GM12878 (cell line): Measurements from ENCODE around the gene PLP2. TPM values are rescaled to one million over a fixed set of nuclear protein-coding genes. Genes with fewer than 3 reads are reported as not detected.

ENCODE experiments used
- CHD2 ChIP-seq: IDR thresholded peaks from 2 replicates; pipeline ENCODE4 v1.6.1; 2011; ENCODE audit warnings: low read depth, low read length, improper control_type of control experiment, borderline replicate concordance
- CREB1 ChIP-seq: IDR thresholded peaks from 2 replicates; pipeline ENCODE4 v1.6.1; 2012; ENCODE audit warnings: low read depth, mild to moderate bottlenecking, inconsistent platforms
- EGR1 ChIP-seq, 2 experiments: IDR thresholded peaks; 1 replicate in 1 of 2; 2 replicates in 1 of 2; pipeline ENCODE4 v1.6.1; 2011 to 2012; ENCODE audit warnings: low read depth in 2 of 2, low read length in 2 of 2, borderline replicate concordance in 1 of 2, mild to moderate bottlenecking in 1 of 2, moderate library complexity in 1 of 2
- EP300 ChIP-seq, 2 experiments: fragments of 150-350 bp in 1 of 2; IDR thresholded peaks; 2 replicates each; pipeline ENCODE4 v1.6.1; 2011 to 2012; ENCODE audit warnings: low read depth in 2 of 2, low read length in 2 of 2, borderline replicate concordance in 1 of 2, improper control_type of control experiment in 1 of 2, inconsistent platforms in 1 of 2; ENCODE audit not compliant: control insufficient read depth in 1 of 2
- KAT2A ChIP-seq: conservative IDR thresholded peaks from 2 replicates; pipeline ENCODE4 v1.6.1; 2011; ENCODE audit warnings: low read depth, low read length; ENCODE audit not compliant: control insufficient read depth
- MEF2B ChIP-seq: fragments of 450-650 bp; IDR thresholded peaks from 2 replicates; pipeline ENCODE4 v1.6.1; 2018; ENCODE audit warnings: mild to moderate bottlenecking, moderate library complexity; ENCODE audit not compliant: partially characterized antibody, poor library complexity, severe bottlenecking
- MXI1 ChIP-seq: fragments of 150-350 bp; IDR thresholded peaks from 2 replicates; pipeline ENCODE4 v1.6.1; 2011; ENCODE audit warnings: low read depth, mild to moderate bottlenecking, inconsistent platforms, low read length, improper control_type of control experiment
- NFYB ChIP-seq: IDR thresholded peaks from 2 replicates; pipeline ENCODE4 v1.6.1; 2011; ENCODE audit warnings: low read depth, mild to moderate bottlenecking, low read length, improper control_type of control experiment, moderate library complexity; ENCODE audit not compliant: insufficient read depth
- POLR2A ChIP-seq: IDR thresholded peaks from 2 replicates; pipeline ENCODE4 v1.6.1; 2011; ENCODE audit warnings: low read depth, mild to moderate bottlenecking, low read length
- SMAD5 ChIP-seq: IDR thresholded peaks from 2 replicates; pipeline ENCODE4 v1.6.1; 2016; ENCODE audit warnings: antibody characterized with exemption, low read depth
- SMC3 ChIP-seq: IDR thresholded peaks from 2 replicates; pipeline ENCODE4 v1.6.1; 2011; ENCODE audit warnings: low read length, improper control_type of control experiment, borderline replicate concordance
- SPI1 ChIP-seq: IDR thresholded peaks from 2 replicates; pipeline ENCODE4 v1.6.1; 2011; ENCODE audit warnings: low read depth, mild to moderate bottlenecking, low read length, moderate library complexity, borderline replicate concordance; ENCODE audit not compliant: insufficient read depth
- SRF ChIP-seq, 2 experiments: IDR thresholded peaks; 2 replicates each; pipeline ENCODE4 v1.6.1; 2011; ENCODE audit warnings: low read depth in 2 of 2, low read length in 2 of 2, mild to moderate bottlenecking in 1 of 2, moderate library complexity in 1 of 2
- SUZ12 ChIP-seq: fragments of 200-600 bp; sonication (generic); IDR thresholded peaks from one replicate; pipeline ENCODE4 v1.6.1; 2018; ENCODE audit warnings: antibody characterized with exemption, mild to moderate bottlenecking; ENCODE audit not compliant: unreplicated experiment
- TAF1 ChIP-seq: IDR thresholded peaks from 2 replicates; pipeline ENCODE4 v1.6.1; 2011; ENCODE audit warnings: mild to moderate bottlenecking, low read depth, low read length, borderline replicate concordance
- ZZZ3 ChIP-seq: IDR thresholded peaks from 2 replicates; pipeline ENCODE4 v1.6.1; 2011; ENCODE audit warnings: low read depth; ENCODE audit not compliant: control insufficient read depth, insufficient read length
- polyA plus RNA-seq, 11 experiments: library from polyadenylated mRNA; depleted of rRNA in 4 of 11; unstranded in 6 of 11; stranded (reverse) in 5 of 11; fragments of >200 nt; fragmentation: Nextera tagmentation in 4 of 11; fragmentation: Illumina TruSeq in 1 of 11; extraction: Ambion mirVana in 4 of 11; extraction: Trizol in 1 of 11; gene quantifications; 1 replicate in 1 of 11; 2 replicates in 10 of 11; pipeline versions ENCODE4 v1.2.1 to v1.2.3, GENCODE V29; 2011 to 2016; ENCODE audit warnings: inconsistent platforms in 2 of 11, missing spikeins in 2 of 11, low read depth in 1 of 11
- total RNA-seq, 4 experiments: library from RNA; depleted of rRNA in 3 of 4; stranded (reverse); fragments of >200 nt in 3 of 4; fragmentation: Illumina TruSeq in 1 of 4; extraction: Trizol in 1 of 4; gene quantifications; 2 replicates each; pipeline versions ENCODE4 v1.2.1 to v1.2.3, GENCODE V29; 2013 to 2021
- TF ChIP-seq, protein P1 (sequence below): fragments of 450-650 bp; IDR thresholded peaks from 2 replicates; pipeline ENCODE4 v1.6.1; 2016; ENCODE audit warnings: mild to moderate bottlenecking, moderate library complexity, borderline replicate concordance
- TF ChIP-seq, protein P2 (sequence below): fragments of 150-350 bp; IDR thresholded peaks from 2 replicates; pipeline ENCODE4 v1.6.1; 2014; ENCODE audit warnings: mild to moderate bottlenecking, low read depth, low read length
- TF ChIP-seq, protein P3 (sequence below): IDR thresholded peaks from 2 replicates; pipeline ENCODE4 v1.6.1; 2011; ENCODE audit warnings: mild to moderate bottlenecking, low read depth, low read length, moderate library complexity; ENCODE audit not compliant: insufficient replicate concordance
- TF ChIP-seq, protein P4 (sequence below): IDR thresholded peaks from 2 replicates; pipeline ENCODE4 v1.6.1; 2012; ENCODE audit warnings: low read length, inconsistent platforms

Gene PLP2
- total and polyA plus RNA-seq, 10 of the 15 experiments (the other 5 are each of a cell fraction or from before 2014, with no cell fraction given) = 56.6 to 177 (median 99.3) TPM

DNA sequence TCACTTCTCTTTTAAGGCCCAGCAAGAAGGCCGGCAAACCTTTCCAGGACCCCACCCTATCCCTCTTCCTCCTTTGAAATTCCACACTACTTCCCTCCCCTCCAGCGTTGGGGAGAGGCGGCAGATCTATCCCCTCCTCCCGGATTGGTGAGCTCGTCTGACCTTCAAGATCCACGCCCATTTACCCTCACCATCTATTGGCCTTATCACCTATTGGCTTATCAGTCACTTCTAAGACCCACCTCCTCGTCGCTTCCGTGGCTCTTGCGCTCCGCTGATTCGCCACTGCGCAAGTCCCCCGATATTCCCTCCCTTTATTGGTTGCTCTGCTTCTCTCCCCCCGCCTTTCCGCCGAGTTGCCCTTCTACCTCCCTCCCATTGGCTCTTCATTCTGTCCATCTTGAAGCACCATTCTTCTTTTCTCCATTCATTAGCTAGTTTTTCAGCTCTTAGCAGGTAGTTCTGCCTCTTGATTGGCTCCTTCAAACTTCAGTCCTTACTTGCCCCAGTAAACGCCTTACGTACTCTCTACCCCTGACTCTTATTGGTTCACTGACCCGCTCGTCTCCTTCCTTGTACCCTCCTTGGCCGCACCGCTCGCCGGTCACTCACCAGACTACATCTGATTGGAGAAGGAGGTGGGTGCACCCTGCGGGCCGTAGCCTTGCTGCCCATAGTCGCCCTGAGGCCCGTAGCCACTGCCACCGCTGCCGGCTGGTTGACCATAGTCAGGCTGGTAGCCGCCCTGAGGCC is 19.3 kb downstream of the PLP2 start (continued):
- TF ChIP-seq NFYB (peak; percentile 82), KAT2A (no peak), SMAD5 (peak; percentile 27; the same call in 1 of the 2 replicates), EGR1 (IDR thresholded peaks at IDR 0.05; ENCODE audit: borderline replicate concordance in 1 of 2, low read depth in 2 of 2, low read length in 2 of 2) (no peak), TAF1 (0 out of 2 replicates have a peak, but pooled peaks have one; percentile 35), POLR2A (peak; percentile 86), CHD2 (peak; percentile 96), ZZZ3 (no peak), SUZ12 (no peak), MXI1 (peak; percentile 23; the same call in 1 of the 2 replicates), CREB1 (peak; percentile 91), SRF (IDR thresholded peaks at IDR 0.05; ENCODE audit: low read depth in 2 of 2, low read length in 2 of 2) (no peak), SPI1 (no peak), SMC3 (no peak), EP300 (IDR thresholded peaks at IDR 0.05; ENCODE audit: borderline replicate concordance in 1 of 2, control insufficient read depth in 1 of 2, low read depth in 2 of 2, low read length in 2 of 2) (no peak), MEF2B (no peak)
- TF ChIP-seq, protein P1, sequence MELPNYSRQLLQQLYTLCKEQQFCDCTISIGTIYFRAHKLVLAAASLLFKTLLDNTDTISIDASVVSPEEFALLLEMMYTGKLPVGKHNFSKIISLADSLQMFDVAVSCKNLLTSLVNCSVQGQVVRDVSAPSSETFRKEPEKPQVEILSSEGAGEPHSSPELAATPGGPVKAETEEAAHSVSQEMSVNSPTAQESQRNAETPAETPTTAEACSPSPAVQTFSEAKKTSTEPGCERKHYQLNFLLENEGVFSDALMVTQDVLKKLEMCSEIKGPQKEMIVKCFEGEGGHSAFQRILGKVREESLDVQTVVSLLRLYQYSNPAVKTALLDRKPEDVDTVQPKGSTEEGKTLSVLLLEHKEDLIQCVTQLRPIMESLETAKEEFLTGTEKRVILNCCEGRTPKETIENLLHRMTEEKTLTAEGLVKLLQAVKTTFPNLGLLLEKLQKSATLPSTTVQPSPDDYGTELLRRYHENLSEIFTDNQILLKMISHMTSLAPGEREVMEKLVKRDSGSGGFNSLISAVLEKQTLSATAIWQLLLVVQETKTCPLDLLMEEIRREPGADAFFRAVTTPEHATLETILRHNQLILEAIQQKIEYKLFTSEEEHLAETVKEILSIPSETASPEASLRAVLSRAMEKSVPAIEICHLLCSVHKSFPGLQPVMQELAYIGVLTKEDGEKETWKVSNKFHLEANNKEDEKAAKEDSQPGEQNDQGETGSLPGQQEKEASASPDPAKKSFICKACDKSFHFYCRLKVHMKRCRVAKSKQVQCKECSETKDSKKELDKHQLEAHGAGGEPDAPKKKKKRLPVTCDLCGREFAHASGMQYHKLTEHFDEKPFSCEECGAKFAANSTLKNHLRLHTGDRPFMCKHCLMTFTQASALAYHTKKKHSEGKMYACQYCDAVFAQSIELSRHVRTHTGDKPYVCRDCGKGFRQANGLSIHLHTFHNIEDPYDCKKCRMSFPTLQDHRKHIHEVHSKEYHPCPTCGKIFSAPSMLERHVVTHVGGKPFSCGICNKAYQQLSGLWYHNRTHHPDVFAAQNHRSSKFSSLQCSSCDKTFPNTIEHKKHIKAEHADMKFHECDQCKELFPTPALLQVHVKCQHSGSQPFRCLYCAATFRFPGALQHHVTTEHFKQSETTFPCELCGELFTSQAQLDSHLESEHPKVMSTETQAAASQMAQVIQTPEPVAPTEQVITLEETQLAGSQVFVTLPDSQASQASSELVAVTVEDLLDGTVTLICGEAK = peak; percentile 89
- TF ChIP-seq, protein P2, sequence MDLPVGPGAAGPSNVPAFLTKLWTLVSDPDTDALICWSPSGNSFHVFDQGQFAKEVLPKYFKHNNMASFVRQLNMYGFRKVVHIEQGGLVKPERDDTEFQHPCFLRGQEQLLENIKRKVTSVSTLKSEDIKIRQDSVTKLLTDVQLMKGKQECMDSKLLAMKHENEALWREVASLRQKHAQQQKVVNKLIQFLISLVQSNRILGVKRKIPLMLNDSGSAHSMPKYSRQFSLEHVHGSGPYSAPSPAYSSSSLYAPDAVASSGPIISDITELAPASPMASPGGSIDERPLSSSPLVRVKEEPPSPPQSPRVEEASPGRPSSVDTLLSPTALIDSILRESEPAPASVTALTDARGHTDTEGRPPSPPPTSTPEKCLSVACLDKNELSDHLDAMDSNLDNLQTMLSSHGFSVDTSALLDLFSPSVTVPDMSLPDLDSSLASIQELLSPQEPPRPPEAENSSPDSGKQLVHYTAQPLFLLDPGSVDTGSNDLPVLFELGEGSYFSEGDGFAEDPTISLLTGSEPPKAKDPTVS = no peak
- TF ChIP-seq, protein P3, sequence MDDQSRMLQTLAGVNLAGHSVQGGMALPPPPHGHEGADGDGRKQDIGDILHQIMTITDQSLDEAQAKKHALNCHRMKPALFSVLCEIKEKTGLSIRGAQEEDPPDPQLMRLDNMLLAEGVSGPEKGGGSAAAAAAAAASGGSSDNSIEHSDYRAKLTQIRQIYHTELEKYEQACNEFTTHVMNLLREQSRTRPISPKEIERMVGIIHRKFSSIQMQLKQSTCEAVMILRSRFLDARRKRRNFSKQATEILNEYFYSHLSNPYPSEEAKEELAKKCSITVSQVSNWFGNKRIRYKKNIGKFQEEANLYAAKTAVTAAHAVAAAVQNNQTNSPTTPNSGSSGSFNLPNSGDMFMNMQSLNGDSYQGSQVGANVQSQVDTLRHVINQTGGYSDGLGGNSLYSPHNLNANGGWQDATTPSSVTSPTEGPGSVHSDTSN = peak; percentile 92
- TF ChIP-seq, protein P4, sequence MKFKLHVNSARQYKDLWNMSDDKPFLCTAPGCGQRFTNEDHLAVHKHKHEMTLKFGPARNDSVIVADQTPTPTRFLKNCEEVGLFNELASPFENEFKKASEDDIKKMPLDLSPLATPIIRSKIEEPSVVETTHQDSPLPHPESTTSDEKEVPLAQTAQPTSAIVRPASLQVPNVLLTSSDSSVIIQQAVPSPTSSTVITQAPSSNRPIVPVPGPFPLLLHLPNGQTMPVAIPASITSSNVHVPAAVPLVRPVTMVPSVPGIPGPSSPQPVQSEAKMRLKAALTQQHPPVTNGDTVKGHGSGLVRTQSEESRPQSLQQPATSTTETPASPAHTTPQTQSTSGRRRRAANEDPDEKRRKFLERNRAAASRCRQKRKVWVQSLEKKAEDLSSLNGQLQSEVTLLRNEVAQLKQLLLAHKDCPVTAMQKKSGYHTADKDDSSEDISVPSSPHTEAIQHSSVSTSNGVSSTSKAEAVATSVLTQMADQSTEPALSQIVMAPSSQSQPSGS = no peak
